ENCODE results near the gene SERPINA9.
"Not testable (repeated sequence)": the region's sequence is repeated elsewhere in the genome, so short reads cannot be mapped to it uniquely, and the experiment has no call there.

Gene SERPINA9, protein sequence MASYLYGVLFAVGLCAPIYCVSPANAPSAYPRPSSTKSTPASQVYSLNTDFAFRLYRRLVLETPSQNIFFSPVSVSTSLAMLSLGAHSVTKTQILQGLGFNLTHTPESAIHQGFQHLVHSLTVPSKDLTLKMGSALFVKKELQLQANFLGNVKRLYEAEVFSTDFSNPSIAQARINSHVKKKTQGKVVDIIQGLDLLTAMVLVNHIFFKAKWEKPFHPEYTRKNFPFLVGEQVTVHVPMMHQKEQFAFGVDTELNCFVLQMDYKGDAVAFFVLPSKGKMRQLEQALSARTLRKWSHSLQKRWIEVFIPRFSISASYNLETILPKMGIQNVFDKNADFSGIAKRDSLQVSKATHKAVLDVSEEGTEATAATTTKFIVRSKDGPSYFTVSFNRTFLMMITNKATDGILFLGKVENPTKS

DNA sequence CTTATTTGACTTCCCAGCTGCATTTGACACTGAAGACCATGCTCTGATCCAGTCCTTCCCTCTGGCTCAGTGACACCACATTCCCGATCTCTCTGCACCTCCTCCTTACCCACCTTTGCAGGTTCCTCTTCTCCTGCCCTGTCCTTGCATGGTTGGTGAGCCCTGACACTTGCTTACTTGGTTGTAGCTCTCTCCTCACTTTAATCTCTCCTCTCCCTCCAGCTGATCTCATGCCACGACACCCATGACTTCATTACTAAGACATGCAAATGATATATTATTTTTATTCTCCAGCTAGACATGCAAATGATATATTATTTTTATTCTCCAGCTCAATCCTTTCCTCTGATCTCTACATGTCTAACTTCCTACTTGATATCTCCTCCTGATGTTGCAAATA lies at the start of gene SERPINA9:
Gene SERPINA9 (minus strand): TSS at position 175 of the 400 bp plus-strand sequence. CDS start 6,357 bp downstream, outside the sequence.
- no peak for DNase-seq (ENCODE audit: low read depth in 2 of 2)

DNA sequence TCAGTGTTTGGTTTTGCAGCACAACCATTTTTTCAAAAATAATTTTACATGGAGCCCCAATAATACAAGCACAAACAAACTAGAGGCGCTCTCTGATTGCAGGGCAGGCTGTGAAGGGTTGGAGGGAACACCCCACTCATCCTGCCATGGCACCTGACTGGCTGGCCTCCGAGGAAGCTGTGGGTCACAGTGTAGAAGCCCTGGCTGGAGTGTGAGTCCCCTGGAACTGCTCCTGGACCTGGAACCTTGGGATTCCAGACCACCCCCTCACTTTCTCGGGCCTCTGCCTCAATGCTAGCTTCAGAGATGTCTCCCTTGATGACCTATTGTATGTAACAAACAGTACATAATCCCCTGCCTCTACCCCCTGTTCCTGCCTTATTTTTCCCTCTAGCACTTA lies 48.1 kb upstream of the SERPINA9 start:
- no peak for DNase-seq (ENCODE audit: low read depth in 2 of 2)

DNA sequence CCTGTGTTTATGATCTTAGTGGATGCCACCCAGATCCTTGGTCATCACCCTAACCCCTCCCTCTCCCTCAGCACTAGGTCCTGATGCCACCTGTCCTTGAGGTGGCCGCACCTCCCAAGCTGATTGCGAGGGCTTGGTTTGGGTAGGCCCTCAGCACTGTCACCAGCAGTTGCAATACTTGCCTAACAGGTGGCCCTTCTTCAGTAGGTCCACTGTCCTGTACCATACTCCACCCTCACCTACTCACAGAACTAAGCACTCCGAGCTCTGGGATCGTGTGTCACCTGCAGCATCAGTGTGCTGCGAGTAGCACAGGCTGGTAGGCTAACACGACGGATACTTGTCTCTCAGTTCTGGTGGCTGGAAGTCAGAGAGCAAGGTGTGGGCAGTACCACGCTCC lies 47.3 kb upstream of the SERPINA9 start:
- DNase-seq (ENCODE audit: low read depth in 2 of 2) = no peak

DNA sequence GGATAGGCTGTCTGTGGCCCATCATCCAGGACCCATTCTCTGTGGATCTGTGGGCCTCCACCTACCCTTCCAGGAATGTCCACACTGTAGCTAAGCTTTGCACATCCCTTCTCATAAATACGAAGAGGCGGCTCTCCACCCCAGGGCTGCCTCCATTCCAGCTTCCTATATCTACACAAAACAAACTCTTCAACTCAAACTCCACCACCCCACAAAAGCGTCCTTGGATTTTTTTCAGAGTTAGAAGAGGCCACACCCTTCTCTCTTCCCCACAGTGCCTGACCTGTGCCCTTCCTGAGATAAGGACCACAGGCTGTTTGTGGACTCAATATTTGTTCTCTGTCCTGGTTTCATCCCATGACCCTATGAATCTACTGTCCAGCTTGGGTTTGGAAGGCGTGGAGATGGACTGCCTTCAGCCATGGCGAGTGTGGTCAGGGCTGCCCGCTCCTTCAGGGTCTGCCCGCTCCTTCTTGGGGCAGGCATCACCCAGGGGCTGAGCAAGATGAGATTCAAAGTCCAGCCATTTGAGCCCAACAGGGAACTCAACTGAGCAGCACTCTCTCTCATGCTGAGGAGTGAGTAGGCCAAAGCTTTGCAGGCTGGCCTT lies 46.2 kb upstream of the SERPINA9 start:
- DNase-seq (ENCODE audit: low read depth in 2 of 2) = no peak

DNA sequence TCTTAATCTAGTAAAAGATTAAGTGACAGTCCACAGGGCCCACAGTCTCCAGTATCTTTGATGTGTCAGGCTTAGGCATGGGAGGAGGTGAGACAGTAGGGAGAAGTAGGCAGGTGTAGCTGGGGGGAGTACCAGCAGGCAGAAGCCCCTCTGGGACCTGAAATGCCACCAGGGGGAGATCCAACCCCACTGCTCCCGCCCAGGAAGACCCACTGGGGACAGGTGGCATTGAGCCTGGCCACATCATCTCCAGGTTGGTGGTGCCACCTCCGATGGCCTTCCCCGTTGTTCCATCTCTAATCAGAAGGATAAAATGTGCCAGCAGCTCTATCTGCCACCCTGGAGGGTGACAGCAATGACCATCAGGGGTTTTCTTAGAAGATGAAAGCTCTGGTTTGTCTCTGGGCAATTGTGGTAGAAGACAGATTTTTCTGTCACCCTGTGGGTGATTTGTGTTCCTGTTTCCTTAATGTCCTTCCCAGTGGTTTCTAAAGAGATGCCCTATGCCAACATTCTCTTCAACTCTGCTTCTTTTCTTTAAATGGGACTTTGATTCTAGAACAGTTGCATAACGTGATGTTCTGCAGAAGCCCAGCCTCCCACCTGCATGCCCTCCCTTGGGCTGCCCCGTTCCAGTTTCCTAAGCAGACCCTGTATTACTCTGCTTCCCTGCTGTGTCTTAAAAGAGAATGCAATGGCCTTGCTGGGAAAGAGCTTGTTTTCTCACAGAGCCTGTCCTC lies 45.5 kb upstream of the SERPINA9 start:
- no peak for DNase-seq (ENCODE audit: low read depth in 2 of 2)

DNA sequence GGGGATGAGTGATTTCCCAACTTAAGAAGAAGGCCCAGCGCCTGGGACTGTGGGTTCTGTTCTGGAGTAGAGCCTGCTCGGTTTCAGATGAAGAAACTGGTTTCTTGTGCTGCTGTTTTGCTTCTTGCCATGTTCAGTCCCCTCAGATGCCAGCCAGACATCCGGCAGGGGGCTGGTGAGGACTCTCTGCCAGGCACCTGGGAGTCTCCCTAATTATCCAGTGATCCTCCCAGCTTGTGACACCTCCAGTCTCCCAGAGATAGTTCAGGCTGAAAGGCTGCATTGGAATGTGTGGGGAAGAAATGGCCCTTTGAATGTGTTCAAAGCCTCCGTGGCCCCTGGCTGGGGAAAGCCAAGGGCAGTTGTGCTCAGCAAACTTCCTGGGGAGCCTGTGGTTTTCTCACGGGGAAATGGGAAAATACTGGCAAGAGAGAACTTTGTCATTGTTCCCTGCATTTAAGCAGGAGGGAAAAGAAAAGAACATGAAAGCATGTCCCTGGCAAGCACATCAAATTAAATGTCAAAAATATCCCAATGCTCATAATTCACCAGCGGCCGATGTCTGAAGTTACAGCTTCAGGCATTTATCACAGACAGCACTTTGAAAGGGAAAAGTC lies 41.8 kb upstream of the SERPINA9 start:
- DNase-seq (ENCODE audit: low read depth in 2 of 2) = no peak

DNA sequence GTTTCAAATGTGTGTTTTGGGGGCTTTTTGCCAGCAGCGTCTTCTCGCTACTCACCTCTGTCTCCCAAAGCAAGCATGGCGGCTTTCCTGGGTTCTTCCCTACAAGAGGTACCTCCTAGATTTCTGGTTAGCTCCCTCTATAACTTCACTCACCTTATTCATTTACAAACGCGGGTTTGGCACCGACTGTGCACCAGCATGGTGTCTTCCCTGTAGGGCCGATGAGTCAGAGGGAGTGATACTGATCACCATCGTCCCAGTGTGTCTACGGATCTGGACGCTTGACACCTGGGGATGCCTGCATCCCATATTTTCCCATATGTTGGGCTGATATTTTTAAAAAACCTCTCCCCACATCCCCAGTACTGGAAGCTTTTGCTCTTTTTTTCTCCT lies 41.2 kb upstream of the SERPINA9 start:
- DNase-seq (ENCODE audit: low read depth in 2 of 2) = no peak

DNA sequence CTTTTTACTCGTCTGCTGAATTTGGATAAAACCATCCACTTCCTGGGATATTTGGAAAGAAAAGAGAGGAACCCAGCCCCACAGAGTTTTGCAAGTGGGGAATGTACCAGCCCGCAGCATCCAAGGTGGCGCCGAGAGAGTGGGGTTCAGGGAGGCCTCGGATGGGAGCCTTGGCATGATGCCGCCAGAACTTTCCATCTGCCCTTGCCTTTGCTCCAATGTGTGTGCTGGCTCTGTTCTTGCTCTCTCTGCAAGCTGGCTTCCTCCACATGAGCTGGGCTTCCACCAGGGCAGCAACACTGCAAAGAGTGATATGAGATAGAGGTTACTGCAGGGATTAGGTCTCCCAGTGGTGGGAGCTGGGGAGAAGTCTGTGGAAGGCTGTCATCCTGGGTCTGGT lies 39.9 kb upstream of the SERPINA9 start:
- DNase-seq (ENCODE audit: low read depth in 2 of 2) = no peak

DNA sequence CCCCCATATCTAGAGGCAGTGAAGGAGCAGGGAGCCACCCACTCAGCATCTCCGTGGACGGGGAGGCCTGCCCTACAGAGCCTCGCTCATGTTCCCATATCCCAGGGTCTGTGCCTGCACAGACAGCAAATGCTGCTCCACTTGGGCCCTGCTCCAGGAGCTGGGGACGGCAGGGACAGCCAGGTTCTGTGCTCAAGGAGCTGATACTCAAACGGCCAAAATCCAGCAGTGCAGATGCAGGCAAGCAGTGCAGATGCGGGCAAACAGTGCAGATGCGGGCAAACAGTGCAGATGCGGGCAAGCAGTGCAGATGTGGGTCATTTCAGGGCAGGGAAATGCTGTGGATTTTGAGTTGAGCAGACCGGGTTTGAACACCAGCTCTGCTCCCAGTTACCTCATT lies 39.4 kb upstream of the SERPINA9 start:
- no peak for DNase-seq (ENCODE audit: low read depth in 2 of 2)

DNA sequence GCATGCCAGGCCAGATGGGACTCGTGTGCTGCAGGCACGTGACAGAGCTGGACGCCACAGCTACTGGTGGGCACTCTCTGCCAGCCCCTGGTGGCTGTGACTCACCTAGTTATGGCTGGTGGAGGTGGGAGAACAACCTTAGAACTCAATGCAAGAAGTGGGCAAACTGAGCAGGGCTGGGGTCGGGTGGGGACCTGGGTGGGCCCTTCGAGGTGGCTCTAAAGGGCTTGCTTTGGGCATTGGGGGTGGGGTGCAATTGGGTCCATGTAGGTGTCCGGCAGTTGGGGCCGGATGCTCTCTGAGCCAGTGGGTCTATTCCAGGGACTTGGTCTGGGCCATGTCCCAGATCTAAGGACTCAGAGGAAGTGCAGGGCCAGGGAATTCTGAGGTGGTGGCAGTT lies 38.4 kb upstream of the SERPINA9 start:
- DNase-seq (ENCODE audit: low read depth in 2 of 2) = no peak

DNA sequence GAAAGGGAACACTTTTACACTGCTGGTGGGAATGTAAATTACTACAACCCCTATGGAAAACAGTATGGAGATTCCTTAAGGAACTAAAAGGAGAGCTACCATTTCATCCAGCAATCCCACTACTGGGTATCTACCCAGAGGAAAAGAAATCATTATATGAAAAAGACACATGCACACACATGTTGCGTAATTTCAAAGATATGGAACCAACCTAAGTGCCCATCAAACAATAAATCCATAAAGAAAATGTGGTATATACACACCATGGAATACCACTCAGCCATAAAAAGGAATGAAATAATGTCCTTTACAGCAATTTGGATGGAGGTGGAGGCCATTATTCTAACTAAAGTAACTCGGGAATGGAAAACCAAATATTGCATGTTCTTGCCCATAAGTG lies 34.5 kb upstream of the SERPINA9 start:
- DNase-seq (ENCODE audit: low read depth in 2 of 2) = not testable (repeated sequence)

DNA sequence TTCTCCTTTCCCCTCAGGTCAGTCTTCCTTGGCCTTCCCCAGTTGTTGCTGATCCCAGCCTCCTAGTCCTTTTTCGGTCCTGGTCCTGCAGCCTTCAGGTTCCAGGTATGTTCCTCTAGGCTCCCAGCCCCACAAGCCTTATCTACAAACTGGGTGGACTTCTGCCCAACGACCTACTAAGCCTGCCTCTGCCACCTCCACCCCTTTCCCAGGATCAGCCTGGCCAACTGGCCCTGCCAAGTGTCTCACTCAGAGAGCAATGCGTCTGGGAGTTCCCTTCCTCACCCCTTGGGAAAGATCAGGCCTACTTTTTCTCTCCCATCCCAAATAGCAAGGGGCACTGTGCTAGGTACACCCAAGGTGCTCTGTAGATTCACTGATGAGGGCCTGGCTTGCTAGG lies 33.4 kb upstream of the SERPINA9 start, which contains the start of gene SERPINA12:
Gene SERPINA12 (minus strand): TSS at position 114 of the 400 bp plus-strand sequence. CDS start 11,072 bp downstream, outside the sequence.
- DNase-seq (ENCODE audit: low read depth in 2 of 2) = no peak

DNA sequence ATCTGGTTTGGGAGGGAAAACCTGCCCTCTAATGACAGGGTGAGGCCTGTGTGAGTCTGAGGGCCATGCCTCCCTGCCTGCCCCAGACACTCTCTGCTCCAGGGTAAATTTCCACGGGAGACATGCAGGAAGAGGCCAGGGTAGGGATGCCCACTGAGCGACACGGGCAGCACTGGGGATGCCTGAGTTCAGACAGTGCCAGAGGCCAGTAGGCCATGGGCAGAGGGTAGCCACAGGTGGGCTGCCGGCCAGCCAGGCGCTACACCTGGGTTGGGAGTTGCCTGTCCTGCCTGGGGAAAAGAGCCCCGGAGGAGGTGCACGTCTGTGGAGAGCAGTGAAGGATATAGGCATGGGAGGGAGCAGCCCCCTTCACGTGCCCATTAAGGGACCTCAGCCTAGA lies 29.6 kb upstream of the SERPINA9 start:
- DNase-seq (ENCODE audit: low read depth in 2 of 2) = no peak

DNA sequence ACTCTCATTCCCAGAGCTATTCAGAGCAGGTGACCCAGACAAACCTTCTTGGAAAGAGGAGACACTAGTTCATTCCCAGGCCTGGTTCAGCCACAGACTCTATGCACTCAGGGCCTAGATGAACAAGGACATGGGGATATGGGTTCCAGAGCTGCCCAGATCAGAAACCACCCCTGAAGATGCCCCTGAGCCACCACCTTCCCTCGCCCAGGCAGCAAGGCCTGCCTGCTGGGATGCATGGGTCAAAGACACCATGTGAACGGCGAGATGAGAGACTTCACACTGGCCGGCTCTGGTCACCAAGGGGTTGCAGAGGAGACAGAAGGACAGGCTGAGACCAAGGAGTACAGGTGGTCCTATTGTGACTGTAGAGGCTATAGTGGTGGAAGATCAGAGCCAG lies 29.2 kb upstream of the SERPINA9 start:
- DNase-seq (ENCODE audit: low read depth in 2 of 2) = no peak

DNA sequence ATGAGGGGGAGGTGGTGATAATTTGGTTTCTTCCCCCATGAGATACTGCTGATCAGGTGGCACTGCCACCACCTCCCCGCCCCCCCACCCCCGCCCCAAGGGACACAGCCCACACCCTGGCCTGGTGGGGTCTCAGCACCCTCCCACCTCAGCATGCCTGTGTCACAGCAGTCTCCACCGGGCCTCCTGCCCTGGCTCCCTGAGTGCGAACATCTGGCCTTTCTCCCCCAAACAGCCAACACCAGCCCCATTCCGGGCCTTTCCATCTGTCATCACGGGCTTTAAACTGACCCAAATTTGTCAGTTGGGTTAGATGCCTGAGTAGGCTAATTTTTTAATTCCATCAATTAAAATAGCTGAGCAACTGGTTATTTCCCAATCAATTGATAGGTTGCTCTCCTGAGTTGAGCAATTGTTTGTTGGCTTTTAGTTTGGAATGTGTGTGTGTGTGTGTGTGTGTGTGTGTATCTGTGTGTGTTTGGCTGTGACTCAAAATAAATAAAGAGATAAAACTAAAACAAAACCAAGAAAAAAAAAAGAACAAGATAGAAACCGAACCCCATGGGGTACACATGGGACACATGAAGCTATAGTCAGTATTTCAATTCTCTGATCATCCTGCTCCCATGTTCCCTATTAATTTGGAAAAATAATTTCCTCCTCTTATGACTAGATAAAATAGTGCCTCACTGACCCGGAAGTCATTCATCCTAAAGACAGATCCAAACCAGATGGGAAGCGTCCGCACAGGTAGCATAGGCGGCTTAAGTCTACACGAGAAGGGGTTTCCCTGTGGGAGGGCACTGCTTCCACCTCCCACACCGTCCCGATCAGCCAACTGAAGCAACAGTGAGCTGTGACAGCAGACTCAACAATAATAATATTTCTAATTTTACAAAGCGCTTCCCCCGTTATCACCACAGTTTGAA lies 25.9 kb upstream of the SERPINA9 start:
- no peak for DNase-seq (ENCODE audit: low read depth in 2 of 2)

DNA sequence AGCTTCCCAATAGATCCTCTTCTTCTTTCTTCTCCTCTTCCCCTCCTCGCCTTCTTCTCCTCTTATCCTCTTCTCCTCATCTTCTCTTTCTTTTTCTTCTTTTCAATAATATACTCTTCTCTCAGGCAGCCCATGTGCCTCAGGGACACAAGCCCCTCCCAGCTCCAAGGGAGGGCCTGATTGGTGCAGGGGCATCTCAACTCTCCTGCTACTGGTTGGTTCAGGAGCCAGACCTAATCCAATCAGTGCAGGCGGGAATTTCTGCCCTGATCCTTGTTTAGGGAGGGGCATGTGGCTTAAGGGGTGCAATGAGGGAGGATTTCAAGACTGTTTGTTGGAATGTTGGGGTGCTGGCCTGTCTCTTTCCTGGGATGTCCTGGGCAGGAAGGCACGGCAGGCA lies 24.3 kb upstream of the SERPINA9 start:
- no peak for DNase-seq (ENCODE audit: low read depth in 2 of 2)

DNA sequence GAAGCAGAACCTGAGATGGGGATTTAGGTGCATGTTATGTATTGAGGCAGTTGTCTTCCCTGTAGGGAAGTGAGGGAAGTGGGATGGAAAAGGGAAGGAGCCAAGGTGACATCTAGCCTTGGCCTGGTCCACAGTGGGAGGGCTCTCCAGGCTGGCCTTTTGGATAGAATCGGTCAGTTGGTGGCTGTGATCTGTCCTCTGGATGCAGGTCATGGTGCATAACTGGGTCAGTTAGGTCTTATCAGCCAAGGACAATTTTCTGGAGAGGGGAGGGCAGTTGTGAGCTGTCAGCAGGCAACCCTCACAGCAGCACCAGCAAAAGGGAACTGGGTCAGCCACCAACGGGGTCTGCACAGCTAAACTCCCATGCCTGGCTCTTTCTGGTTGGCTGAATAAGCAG lies 23.7 kb upstream of the SERPINA9 start:
- DNase-seq (ENCODE audit: low read depth in 2 of 2) = no peak

DNA sequence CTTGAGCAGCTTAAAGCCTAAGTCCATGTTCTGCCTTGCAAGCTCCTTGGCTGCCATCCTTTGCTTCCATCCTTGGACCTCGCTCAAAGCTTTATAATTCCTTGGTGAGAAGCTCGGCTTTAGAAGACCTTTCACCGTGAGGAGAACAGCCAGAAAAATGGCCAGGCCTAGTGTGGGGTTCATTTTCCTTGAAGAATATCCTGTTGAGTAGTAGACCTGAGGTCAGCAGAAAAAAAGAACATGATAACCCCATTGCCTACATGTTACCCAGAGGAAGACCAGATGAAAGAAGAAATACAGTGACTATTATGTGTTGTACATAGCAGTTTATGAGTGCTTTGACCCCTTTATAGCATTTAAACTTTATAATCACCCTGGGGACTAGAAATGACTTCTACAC lies 22.2 kb upstream of the SERPINA9 start:
- no peak for DNase-seq (ENCODE audit: low read depth in 2 of 2)

DNA sequence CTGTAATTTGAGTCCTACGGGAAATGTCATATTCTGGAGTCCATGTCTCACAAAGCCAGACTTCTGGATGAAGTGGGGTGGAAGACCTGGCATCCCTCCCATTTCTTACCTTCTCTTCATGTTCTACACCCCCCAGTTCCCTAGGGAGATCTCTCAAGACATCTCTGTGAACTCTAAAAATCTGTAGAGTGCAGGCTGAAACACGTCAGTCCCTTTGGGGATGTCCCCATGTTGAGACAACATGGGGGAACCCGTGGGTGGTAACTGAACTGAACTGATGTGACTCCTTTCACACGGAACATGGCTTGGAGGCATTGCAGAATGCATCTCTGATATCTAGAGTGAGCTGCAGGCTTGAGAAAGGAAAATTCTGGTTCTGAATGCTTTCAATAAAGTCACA lies 18.1 kb upstream of the SERPINA9 start:
- no peak for DNase-seq (ENCODE audit: low read depth in 2 of 2)

DNA sequence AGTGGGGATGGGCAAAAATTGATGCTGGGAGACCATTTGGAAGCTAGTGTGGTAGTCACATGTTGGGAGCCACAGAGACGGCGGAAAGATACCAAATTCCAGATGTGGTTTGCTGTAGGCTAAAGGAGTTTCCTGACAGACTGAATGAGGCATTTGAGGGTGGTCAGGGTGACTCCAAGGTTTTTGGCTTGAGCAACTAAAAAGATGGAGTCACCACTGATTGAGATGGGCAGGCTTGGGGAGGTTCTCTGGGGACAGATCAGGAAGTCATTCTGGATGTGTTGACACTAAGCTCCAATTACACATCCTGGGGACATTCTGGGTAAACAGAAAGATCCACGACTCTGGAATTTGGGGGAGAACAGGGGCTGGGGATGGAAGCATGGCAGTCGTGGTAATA lies 15.5 kb upstream of the SERPINA9 start:
- DNase-seq (ENCODE audit: low read depth in 2 of 2) = no peak

DNA sequence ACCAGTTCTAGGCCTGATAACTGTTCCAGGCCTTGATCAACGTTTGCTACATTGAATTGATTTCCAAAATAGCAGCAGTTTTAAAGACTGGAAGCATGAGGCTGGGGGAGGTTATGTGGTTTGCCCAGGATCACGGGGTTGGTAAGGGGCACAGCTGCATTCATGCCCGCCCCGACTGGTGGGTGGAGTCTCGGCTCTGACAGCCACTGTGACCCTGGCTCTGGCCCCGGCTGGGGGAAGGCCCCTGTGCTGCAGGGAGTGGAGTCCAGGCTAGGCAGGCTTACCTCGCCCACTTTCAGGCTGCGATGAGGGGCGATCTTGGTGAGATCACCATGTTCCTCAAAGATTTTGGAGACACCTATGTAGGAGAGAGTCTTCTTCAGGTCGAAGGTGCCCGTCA lies 13.3 kb upstream of the SERPINA9 start:
- DNase-seq (ENCODE audit: low read depth in 2 of 2) = no peak

All from stimulated activated CD4-positive, alpha-beta T cell treated with anti-CD3 and anti-CD28 coated beads, Interleukin-1b, Interleukin-23, amount 100 ng/mL, for 4 hours (primary cell).